A673 (cell line): ENCODE data around the gene SLC35E3.

Source experiments
- CTCF ChIP-seq: fragments of 300-800, 200-600 bp; sonication (generic); conservative IDR thresholded peaks from 2 replicates; pipeline ENCODE4 v1.5.1; 2017; ENCODE audit warnings: low read depth, mild to moderate bottlenecking, antibody characterized with exemption, low read length, moderate library complexity, mixed read lengths
- EZH2 ChIP-seq: fragments of 200-600 bp; sonication (generic); IDR thresholded peaks from 2 replicates; pipeline ENCODE4 v1.6.1; 2017; ENCODE audit warnings: borderline replicate concordance, low read depth, mild to moderate bottlenecking, mixed read lengths, antibody characterized with exemption, low read length; ENCODE audit not compliant: poor library complexity, severe bottlenecking

- TF ChIP-seq EZH2 (no peak), CTCF (no peak)
These were observed 15.5 kb downstream of the SLC35E3 start for GRCh38 chr12:68761442-68761812.
